ENCODE results near the gene LEAP2. TPM values are rescaled to one million over a fixed set of nuclear protein-coding genes. Genes with fewer than 3 reads are reported as not detected.

LEAP2 gene
- total RNA-seq, 1 experiment from 2014 or later, result 4.5 TPM

GRCh38 chr5:132901036-132901435, 27.6 kb downstream of the LEAP2 start:
- intact Hi-C loops (cut with micrococcal nuclease; ENCODE audit: unreplicated experiment), result no loop called here
- no peak overlapping the region for H3K4me2 ChIP-seq
- TF ChIP-seq CTCF (conservative IDR thresholded peaks at IDR 0.05) (no peak), EZH2 (IDR thresholded peaks at IDR 0.05; ENCODE audit: low read depth) (no peak)

GRCh38 chr5:132901730-132902129, 28.3 kb downstream of the LEAP2 start:
- ChIA-PET CTCF (no interaction called here), POLR2A (ENCODE audit: unreplicated experiment) (no interaction called here)
- intact Hi-C loops (cut with micrococcal nuclease; ENCODE audit: unreplicated experiment), result no loop called here
- Histone ChIP-seq H3K27me3 (ENCODE audit: insufficient read depth, low read depth) (no peaks in the 10 kb centered on the region), H3K36me3 (ENCODE audit: low read depth) (peaks cover 28% of the 10 kb centered on the region), H3K4me3 (no peak overlapping the region), H3K79me2 (ENCODE audit: low read depth) (peaks cover 4% of the 10 kb centered on the region), H3K4me1 (replicated peaks; ENCODE audit: insufficient read depth) (no peaks in the 10 kb centered on the region), H2AFZ (no peak overlapping the region), H3K4me2 (no peak overlapping the region), H3F3A (ENCODE audit: insufficient read depth, low read depth) (no peaks in the 10 kb centered on the region), H3K27ac (no peak overlapping the region), H4K20me1 (ENCODE audit: insufficient read depth) (peaks cover 10% of the 10 kb centered on the region; the same call in 1 of the 2 replicates), H3K9me3 (ENCODE audit: insufficient read depth, low read depth) (no peaks in the 10 kb centered on the region), H3K9me2 (ENCODE audit: insufficient read depth) (peaks cover 4% of the 10 kb centered on the region; the same call in 1 of the 2 replicates)
- DNase-seq, result no peak
- BruUV-seq (replicated peaks), result no TSS peak
- no peak for TF ChIP-seq EZH2 (IDR thresholded peaks at IDR 0.05; ENCODE audit: low read depth)
- no peak for TF ChIP-seq CTCF (conservative IDR thresholded peaks at IDR 0.05)

More at GRCh38 chr5:132901036-132901435, 27.6 kb downstream of the LEAP2 start:
- H4K20me1 ChIP-seq (ENCODE audit: insufficient read depth), result peaks cover 6% of the 10 kb centered on the region; the same call in 1 of the 2 replicates
- H3K27me3 ChIP-seq (ENCODE audit: insufficient read depth, low read depth), result no peaks in the 10 kb centered on the region
- peaks cover 32% of the 10 kb centered on the region for H3K36me3 ChIP-seq (ENCODE audit: low read depth)
- no peak overlapping the region for H3K4me3 ChIP-seq
- no peaks in the 10 kb centered on the region for H3K9me3 ChIP-seq (ENCODE audit: insufficient read depth, low read depth)
- DNase-seq, result no peak
- no peak overlapping the region for H2AFZ ChIP-seq
- H3F3A ChIP-seq (ENCODE audit: insufficient read depth, low read depth), result no peaks in the 10 kb centered on the region
- H3K9me2 ChIP-seq (ENCODE audit: insufficient read depth), result peaks cover 4% of the 10 kb centered on the region; the same call in 1 of the 2 replicates
- CTCF ChIA-PET, result no interaction called here
- H3K27ac ChIP-seq, result no peak overlapping the region
- POLR2A ChIA-PET (ENCODE audit: unreplicated experiment), result no interaction called here
- peaks cover 4% of the 10 kb centered on the region for H3K79me2 ChIP-seq (ENCODE audit: low read depth)
- H3K4me1 ChIP-seq (replicated peaks; ENCODE audit: insufficient read depth), result no peaks in the 10 kb centered on the region
- no TSS peak for BruUV-seq (replicated peaks)

GRCh38 chr5:132905938-132906337, 32.5 kb downstream of the LEAP2 start:
- DNase-seq, result peak in 1 of 2 experiments; percentile 43
- Histone ChIP-seq H2AFZ (no peak overlapping the region), H3K4me2 (no peak overlapping the region), H3K4me1 (replicated peaks; ENCODE audit: insufficient read depth) (no peaks in the 10 kb centered on the region), H3K4me3 (no peak overlapping the region), H3F3A (ENCODE audit: insufficient read depth, low read depth) (peaks cover 12% of the 10 kb centered on the region; the same call in 1 of the 2 replicates), H3K9me3 (ENCODE audit: insufficient read depth, low read depth) (no peaks in the 10 kb centered on the region), H3K27me3 (ENCODE audit: insufficient read depth, low read depth) (no peaks in the 10 kb centered on the region), H3K9me2 (ENCODE audit: insufficient read depth) (peaks cover 4% of the 10 kb centered on the region; the same call in 1 of the 2 replicates), H3K36me3 (ENCODE audit: low read depth) (peaks cover 24% of the 10 kb centered on the region; the same call in 1 of the 2 replicates), H3K27ac (no peak overlapping the region), H4K20me1 (ENCODE audit: insufficient read depth) (peaks cover 26% of the 10 kb centered on the region), H3K79me2 (ENCODE audit: low read depth) (peaks cover 4% of the 10 kb centered on the region)
- BruUV-seq (replicated peaks), result no TSS peak
- CTCF ChIA-PET, result no interaction called here
- intact Hi-C loops (cut with micrococcal nuclease; ENCODE audit: unreplicated experiment), result no loop called here
- POLR2A ChIA-PET (ENCODE audit: unreplicated experiment), result no interaction called here
- TF ChIP-seq EZH2 (IDR thresholded peaks at IDR 0.05; ENCODE audit: low read depth) (no peak), CTCF (conservative IDR thresholded peaks at IDR 0.05) (no peak)
